Choroid plexus epithelial cell (primary cell): ENCODE results near the gene THUMPD3.

Source experiments
- DNase-seq: peaks from one replicate; pipeline ENCODE4 v3.0.0-alpha.2; 2010; ENCODE audit warnings: low read depth
- H3K4me3 ChIP-seq: 2 replicates; pipeline ENCODE4 v1.5.1; 2011; ENCODE audit warnings: low read depth, mild to moderate bottlenecking, control low read depth, low read length, moderate library complexity
- TF ChIP-seq, protein P1 (sequence below): conservative IDR thresholded peaks from 2 replicates; pipeline ENCODE4 v1.5.1; 2011; ENCODE audit warnings: low read depth, mild to moderate bottlenecking, control low read depth, inconsistent platforms, low read length, moderate library complexity

The THUMPD3 gene

DNA sequence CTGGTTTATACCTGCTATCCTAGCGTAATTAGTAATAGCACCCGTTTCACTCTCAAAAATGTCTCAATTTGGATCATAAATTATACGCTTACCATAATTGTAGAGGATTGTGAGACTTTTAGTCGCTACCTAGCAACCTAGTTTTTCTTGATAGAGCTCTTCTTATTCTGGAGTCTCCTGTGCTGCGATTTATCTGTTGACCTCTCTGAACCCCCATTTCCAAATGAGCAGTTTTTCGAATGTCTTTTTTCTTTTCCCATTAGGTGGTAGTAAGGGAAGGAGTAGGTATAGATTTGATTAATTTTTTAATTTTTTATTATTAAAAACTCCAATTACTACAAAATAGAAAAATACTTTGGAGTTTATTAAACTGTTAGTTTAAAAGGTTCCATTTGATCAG is 45.2 kb downstream of the THUMPD3 start:
- H3K4me3 ChIP-seq, result no peak overlapping the region
- TF ChIP-seq, protein P1, sequence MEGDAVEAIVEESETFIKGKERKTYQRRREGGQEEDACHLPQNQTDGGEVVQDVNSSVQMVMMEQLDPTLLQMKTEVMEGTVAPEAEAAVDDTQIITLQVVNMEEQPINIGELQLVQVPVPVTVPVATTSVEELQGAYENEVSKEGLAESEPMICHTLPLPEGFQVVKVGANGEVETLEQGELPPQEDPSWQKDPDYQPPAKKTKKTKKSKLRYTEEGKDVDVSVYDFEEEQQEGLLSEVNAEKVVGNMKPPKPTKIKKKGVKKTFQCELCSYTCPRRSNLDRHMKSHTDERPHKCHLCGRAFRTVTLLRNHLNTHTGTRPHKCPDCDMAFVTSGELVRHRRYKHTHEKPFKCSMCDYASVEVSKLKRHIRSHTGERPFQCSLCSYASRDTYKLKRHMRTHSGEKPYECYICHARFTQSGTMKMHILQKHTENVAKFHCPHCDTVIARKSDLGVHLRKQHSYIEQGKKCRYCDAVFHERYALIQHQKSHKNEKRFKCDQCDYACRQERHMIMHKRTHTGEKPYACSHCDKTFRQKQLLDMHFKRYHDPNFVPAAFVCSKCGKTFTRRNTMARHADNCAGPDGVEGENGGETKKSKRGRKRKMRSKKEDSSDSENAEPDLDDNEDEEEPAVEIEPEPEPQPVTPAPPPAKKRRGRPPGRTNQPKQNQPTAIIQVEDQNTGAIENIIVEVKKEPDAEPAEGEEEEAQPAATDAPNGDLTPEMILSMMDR, result no peak
- no peak for DNase-seq

DNA sequence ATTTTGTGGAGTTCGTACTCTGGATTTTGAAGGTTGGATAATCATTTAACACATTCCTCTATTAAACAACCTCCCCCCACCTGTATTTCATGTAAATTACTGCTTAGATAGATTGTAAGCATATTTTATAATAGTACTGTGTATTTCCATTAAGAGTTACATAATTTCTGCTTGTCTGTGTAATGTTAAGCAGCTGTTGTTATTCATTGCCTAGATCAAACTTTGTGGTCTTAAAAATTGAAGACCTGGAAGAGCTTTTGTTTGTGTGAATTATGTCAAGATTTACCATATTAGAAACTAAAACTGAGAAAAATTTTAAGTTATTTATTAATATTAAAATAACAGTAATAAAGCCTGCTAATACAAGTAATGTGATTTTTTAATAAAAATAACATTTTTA is 45.7 kb downstream of the THUMPD3 start:
- no peak overlapping the region for H3K4me3 ChIP-seq
- DNase-seq, result no peak
- TF ChIP-seq, protein P1, result no peak

DNA sequence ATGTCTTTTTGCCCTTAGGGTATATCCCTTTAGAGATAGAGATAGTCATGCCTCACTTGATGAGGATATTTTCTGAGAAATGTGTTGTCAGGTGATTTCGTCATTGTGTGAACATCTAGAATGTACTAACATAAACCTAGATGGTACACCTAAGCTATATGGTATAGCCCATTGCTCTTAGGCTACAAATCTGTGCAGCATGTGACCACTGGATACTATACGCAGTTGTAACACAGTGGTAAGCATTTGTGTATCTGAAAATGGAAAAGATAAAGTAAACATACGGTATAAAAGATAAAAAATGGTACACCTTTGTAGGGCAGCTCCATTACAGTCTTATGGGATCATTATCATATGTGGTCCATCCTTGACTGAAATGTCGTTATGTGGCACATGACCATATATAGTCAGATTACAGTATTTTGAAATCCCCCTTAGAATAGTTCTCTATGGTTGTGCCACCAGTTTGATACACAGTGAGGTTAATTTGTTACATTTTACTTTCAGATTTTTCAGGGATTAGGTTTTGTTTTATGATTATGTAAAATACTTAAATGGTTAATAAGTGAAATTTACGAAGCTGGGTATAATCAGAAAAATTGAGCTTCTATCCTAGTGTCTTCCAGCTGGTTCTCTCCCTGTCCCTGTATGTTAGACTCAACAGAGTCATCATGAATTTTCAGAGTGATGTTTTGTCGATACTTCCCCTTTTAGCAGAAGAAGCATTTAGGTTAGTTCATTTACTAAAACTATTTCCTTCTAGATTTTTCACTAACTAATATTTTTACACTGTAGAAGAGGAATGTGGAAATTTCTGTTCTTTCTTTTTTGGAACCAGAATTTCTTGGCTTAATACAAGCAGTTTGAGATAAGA is 47.4 kb downstream of the THUMPD3 start:
- TF ChIP-seq, protein P1, result no peak
- no peak overlapping the region for H3K4me3 ChIP-seq
- DNase-seq, result no peak

DNA sequence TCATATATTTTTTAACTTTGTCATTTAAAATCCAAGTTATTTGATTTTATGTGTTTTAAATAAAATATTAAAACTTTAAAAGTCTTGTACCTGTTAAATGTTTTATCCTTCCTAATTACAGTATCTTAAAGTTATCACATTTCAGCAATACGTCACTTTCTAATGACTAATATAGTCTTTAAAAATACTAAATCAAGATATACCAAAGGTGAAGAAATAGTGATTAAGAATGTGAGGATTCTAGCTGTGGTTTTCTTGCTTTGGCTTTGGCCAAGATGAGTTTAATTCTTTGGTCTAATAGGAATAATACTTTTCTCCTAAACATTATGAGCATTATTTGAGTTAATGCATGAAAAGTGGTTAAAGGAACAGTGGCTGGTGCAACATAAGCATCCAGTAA is 48.4 kb downstream of the THUMPD3 start:
- TF ChIP-seq, protein P1, result no peak
- DNase-seq, result no peak

DNA sequence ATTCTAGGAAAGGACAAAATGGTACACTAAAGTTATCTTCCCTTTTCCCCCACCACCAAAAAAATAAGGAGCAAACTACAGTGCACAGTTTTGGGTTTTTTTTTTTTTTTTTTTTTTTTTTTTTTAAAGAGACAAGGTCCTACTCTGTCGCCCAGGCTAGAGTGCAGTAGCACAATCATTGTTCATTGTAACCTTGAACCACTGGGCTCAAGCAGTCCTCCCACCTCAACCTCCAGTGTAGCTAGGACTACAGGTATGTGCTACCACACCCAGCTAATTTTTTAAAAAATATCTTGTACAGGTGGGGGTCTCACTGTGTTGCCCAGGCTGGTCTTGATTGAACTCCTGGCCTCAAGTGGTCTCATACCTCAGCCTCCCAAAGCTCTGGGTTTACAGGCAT is 49.4 kb downstream of the THUMPD3 start:
- no peak for DNase-seq
- TF ChIP-seq, protein P1, result no peak

More for the DNA sequence above, 48.4 kb downstream of the THUMPD3 start:
- no peak overlapping the region for H3K4me3 ChIP-seq

DNA sequence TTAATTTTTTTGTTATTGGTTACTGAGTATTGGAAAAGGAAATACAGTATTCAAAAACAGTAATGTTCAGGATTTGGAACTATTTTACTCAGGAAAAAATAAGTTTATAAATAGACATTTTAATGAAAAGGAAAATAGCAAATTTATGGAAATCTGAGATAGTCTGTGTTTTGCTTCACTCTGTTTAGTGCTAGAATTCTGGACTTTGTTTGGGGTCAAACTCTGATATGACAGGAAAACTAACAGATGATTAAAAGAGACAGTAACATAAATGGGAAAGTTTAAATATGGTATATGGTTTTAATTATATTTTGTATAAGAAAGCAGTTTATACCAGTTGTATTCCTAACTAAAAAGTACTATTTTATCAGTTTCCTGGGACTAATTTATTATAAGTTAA is 52.0 kb downstream of the THUMPD3 start:
- DNase-seq, result no peak
- no peak overlapping the region for H3K4me3 ChIP-seq
- TF ChIP-seq, protein P1, result no peak

More for the DNA sequence above, 49.4 kb downstream of the THUMPD3 start:
- no peak overlapping the region for H3K4me3 ChIP-seq

DNA sequence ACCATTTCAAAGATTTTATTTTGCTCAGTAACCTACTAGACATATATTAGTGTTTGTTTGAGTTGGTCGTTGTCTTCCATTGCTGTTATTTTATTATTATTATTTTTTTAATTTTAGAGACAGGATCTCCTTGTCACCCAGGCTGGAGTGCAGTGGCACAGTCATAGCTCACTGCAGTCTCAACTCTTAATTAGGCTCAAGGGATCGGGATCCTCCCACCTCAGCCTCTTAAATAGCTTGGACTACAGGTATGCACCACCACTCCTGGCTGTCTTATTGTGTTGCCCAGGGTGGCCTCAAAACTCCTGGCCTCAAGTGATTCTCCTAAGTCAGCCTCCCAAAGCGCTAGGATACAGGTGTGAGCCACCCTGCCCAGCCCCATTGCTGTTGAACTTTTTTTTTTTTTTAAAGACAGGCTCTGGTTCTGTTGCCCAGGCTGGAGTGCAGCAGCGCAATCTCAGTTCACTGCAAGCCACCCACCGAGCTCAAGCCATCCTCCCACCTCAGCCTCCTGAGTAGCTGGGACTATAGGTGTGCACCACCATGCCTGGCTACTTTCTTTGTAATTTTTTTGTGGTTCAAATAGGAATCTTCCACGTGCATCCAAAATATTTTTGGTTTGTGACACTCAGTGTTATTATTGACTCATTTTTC is 52.8 kb downstream of the THUMPD3 start:
- H3K4me3 ChIP-seq, result no peak overlapping the region
- DNase-seq, result no peak
- TF ChIP-seq, protein P1, result no peak
